Lower lobe of right lung (tissue), 2 donors: ENCODE measurements around the gene B9D2. TPM values are rescaled to one million over a fixed set of nuclear protein-coding genes. Genes with fewer than 3 reads are reported as not detected.
A peak's percentile ranks its signal among the peaks of the same experiment; 100 is the strongest.
"Not testable (repeated sequence)": the region's sequence is repeated elsewhere in the genome, so short reads cannot be mapped to it uniquely, and the experiment has no call there.

Experiments used
- ATAC-seq, 2 donors: fragments of 200-7000 bp; cut with Tn5 transposase; one replicate each; pipeline ENCODE4 v1.9.1; 2020 to 2022; ENCODE audit warnings: mild to moderate bottlenecking in 2 of 2, moderate library complexity in 2 of 2
- DNase-seq: peaks from one replicate; pipeline ENCODE4 v3.0.0-alpha.2; 2020
- H3K27ac ChIP-seq: fragments of 200-600 bp; one replicate; pipeline ENCODE4 v1.8.0; 2022
- H3K27me3 ChIP-seq: fragments of 200-600 bp; one replicate; pipeline ENCODE4 v1.8.0; 2022; ENCODE audit warnings: low read depth
- H3K36me3 ChIP-seq: fragments of 200-600 bp; one replicate; pipeline ENCODE4 v1.8.0; 2022; ENCODE audit warnings: mild to moderate bottlenecking
- H3K4me1 ChIP-seq: fragments of 200-600 bp; one replicate; pipeline ENCODE4 v1.8.0; 2022
- H3K4me3 ChIP-seq: fragments of 200-600 bp; one replicate; pipeline ENCODE4 v1.8.0; 2022; ENCODE audit warnings: mild to moderate bottlenecking
- H3K9me3 ChIP-seq: fragments of 200-600 bp; one replicate; pipeline ENCODE4 v1.8.0; 2022
- CTCF ChIP-seq: fragments of 200-600 bp; IDR thresholded peaks from one replicate; pipeline ENCODE4 v1.8.0; 2022; ENCODE audit warnings: antibody characterized with exemption, mild to moderate bottlenecking
- intact Hi-C: fragments of 100-400 bp; cut with DNase I; formaldehyde crosslinking; loops from one replicate; pipeline ENCODE4 v1.11.0; 2022
- total RNA-seq: library from RNA; stranded (reverse); fragmentation: NEBNext Ultra II Directional; extraction: Animal tissue kit (Norgen Biotek cat#: 25700); gene quantifications from one replicate; pipeline ENCODE4 v1.2.1, GENCODE V29; 2021
- donor health status: DM: no; HTN: yes; CAD: no; lungs with severe emphysema.

The B9D2 gene
- total RNA-seq, 1 donor from 2014 or later, result 8.2 TPM

- H3K9me3 ChIP-seq, result no peaks in the 10 kb centered on the region
- H3K27me3 ChIP-seq, result no peaks in the 10 kb centered on the region
- no peak for DNase-seq
- ATAC-seq, result no peak
- peaks cover 29% of the 10 kb centered on the region for H3K4me1 ChIP-seq
- no peaks in the 10 kb centered on the region for H3K36me3 ChIP-seq
- no peak overlapping the region for H3K4me3 ChIP-seq
- H3K27ac ChIP-seq, result no peak overlapping the region
- intact Hi-C loops, result no loop called here
- no peak for TF ChIP-seq CTCF
These were observed 8.6 kb upstream of the B9D2 start for GRCh38 chr19:41372501-41372900.

- TF ChIP-seq CTCF, result no peak
- peaks cover 31% of the 10 kb centered on the region for H3K4me1 ChIP-seq
- ATAC-seq, result no peak
These were observed 7.6 kb upstream of the B9D2 start for GRCh38 chr19:41371541-41371940.

GRCh38 chr19:41371119-41371518, 7.2 kb upstream of the B9D2 start:
- H3K27me3 ChIP-seq, H3K9me3 ChIP-seq, ATAC-seq, intact Hi-C loops, H3K36me3 ChIP-seq, H3K27ac ChIP-seq, DNase-seq, H3K4me3 ChIP-seq: not testable (repeated sequence)
- peaks cover 33% of the 10 kb centered on the region for H3K4me1 ChIP-seq

More at GRCh38 chr19:41371541-41371940, 7.6 kb upstream of the B9D2 start:
- Histone ChIP-seq H3K27me3 (no peaks in the 10 kb centered on the region), H3K36me3 (no peaks in the 10 kb centered on the region), H3K9me3 (no peaks in the 10 kb centered on the region), H3K27ac (no peak overlapping the region), H3K4me3 (no peak overlapping the region)
- intact Hi-C loops, result no loop called here
- no peak for DNase-seq

GRCh38 chr19:41369769-41370168, 5.8 kb upstream of the B9D2 start:
- intact Hi-C loops, result no loop called here

GRCh38 chr19:41367848-41368301, 3.9 kb upstream of the B9D2 start:
- no peak for TF ChIP-seq CTCF
- H3K27ac ChIP-seq, result peak overlapping the region; percentile 68
- peaks cover 33% of the 10 kb centered on the region for H3K4me1 ChIP-seq
- no peak for DNase-seq
- H3K27me3 ChIP-seq, result no peaks in the 10 kb centered on the region
- intact Hi-C loops, result no loop called here
- H3K9me3 ChIP-seq, result no peaks in the 10 kb centered on the region
- no peaks in the 10 kb centered on the region for H3K36me3 ChIP-seq
- ATAC-seq, result no peak
- no peak overlapping the region for H3K4me3 ChIP-seq

More at GRCh38 chr19:41369769-41370168, 5.8 kb upstream of the B9D2 start:
- H3K27me3 ChIP-seq, result no peaks in the 10 kb centered on the region
- no peaks in the 10 kb centered on the region for H3K36me3 ChIP-seq
- H3K4me1 ChIP-seq, result peaks cover 37% of the 10 kb centered on the region
- no peaks in the 10 kb centered on the region for H3K9me3 ChIP-seq
- TF ChIP-seq CTCF, result no peak
- DNase-seq (no peak), ATAC-seq (no peak)
- no peak overlapping the region for H3K27ac ChIP-seq
- H3K4me3 ChIP-seq, result no peak overlapping the region

- H3K4me1 ChIP-seq, result peaks cover 40% of the 10 kb centered on the region
These were observed 2.1 kb upstream of the B9D2 start for GRCh38 chr19:41366089-41366488.

More at GRCh38 chr19:41366089-41366488, 2.1 kb upstream of the B9D2 start:
- no peaks in the 10 kb centered on the region for H3K9me3 ChIP-seq
- H3K27me3 ChIP-seq, result no peaks in the 10 kb centered on the region
- no peak overlapping the region for H3K4me3 ChIP-seq
- TF ChIP-seq CTCF, result peak; percentile 10
- no peak overlapping the region for H3K27ac ChIP-seq
- no peak for ATAC-seq
- intact Hi-C loops, result no loop called here
- DNase-seq, result no peak
- H3K36me3 ChIP-seq, result no peaks in the 10 kb centered on the region
